ENCODE measurements around the gene HS3ST4. TPM values are rescaled to one million over a fixed set of nuclear protein-coding genes. Genes with fewer than 3 reads are reported as not detected.

HS3ST4 gene
- total RNA-seq, 1 donor from 2014 or later = 1.2 TPM

GRCh38 chr16:26005336-26005735 lies 313.6 kb downstream of the HS3ST4 start:
- H3K4me1 ChIP-seq (ENCODE audit: insufficient read depth, low read length) = no peaks in the 10 kb centered on the region
- no peak overlapping the region for H2AFZ ChIP-seq (ENCODE audit: low read depth, low read length)
- H3K4me1 Mint-ChIP-seq (ENCODE audit: low read depth, unreplicated experiment) = no peaks in the 10 kb centered on the region
- FAIRE-seq (no peak), DNase-seq (ENCODE audit: low read depth) (no peak)
- no peak overlapping the region for H3K27ac Mint-ChIP-seq (ENCODE audit: unreplicated experiment)
- H3K36me3 ChIP-seq (ENCODE audit: insufficient read depth, low read length) = no peaks in the 10 kb centered on the region
- H3K4me3 ChIP-seq (ENCODE audit: insufficient read depth, low read depth, low read length) = no peak overlapping the region
- H3K27me3 Mint-ChIP-seq (ENCODE audit: low read depth, unreplicated experiment) = no peaks in the 10 kb centered on the region
- no peaks in the 10 kb centered on the region for H3K27me3 ChIP-seq (ENCODE audit: insufficient read depth, low read length)
- no peaks in the 10 kb centered on the region for H3K79me2 ChIP-seq (ENCODE audit: insufficient read depth, low read length)
- H3K9me3 Mint-ChIP-seq (ENCODE audit: unreplicated experiment) = peaks cover 1% of the 10 kb centered on the region
- H3K4me3 Mint-ChIP-seq (ENCODE audit: unreplicated experiment) = no peak overlapping the region
- H3K27ac ChIP-seq (ENCODE audit: low read depth, low read length) = no peak overlapping the region
- no peak overlapping the region for H3K4me2 ChIP-seq (ENCODE audit: low read length)
- no peaks in the 10 kb centered on the region for H3K36me3 Mint-ChIP-seq (ENCODE audit: low read depth, unreplicated experiment)
- H4K20me1 ChIP-seq (ENCODE audit: insufficient read depth, low read length) = no peaks in the 10 kb centered on the region
- H3K9me3 ChIP-seq (ENCODE audit: insufficient read depth, low read depth, low read length) = peaks cover 15% of the 10 kb centered on the region
- no peak for TF ChIP-seq EZH2 (IDR thresholded peaks at IDR 0.05; ENCODE audit: insufficient read depth, low read length)
- TF ChIP-seq, protein P1, sequence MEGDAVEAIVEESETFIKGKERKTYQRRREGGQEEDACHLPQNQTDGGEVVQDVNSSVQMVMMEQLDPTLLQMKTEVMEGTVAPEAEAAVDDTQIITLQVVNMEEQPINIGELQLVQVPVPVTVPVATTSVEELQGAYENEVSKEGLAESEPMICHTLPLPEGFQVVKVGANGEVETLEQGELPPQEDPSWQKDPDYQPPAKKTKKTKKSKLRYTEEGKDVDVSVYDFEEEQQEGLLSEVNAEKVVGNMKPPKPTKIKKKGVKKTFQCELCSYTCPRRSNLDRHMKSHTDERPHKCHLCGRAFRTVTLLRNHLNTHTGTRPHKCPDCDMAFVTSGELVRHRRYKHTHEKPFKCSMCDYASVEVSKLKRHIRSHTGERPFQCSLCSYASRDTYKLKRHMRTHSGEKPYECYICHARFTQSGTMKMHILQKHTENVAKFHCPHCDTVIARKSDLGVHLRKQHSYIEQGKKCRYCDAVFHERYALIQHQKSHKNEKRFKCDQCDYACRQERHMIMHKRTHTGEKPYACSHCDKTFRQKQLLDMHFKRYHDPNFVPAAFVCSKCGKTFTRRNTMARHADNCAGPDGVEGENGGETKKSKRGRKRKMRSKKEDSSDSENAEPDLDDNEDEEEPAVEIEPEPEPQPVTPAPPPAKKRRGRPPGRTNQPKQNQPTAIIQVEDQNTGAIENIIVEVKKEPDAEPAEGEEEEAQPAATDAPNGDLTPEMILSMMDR (IDR thresholded peaks at IDR 0.05; ENCODE audit: insufficient read depth, low read depth, low read length) = no peak
- no peak overlapping the region for H3K9ac ChIP-seq (ENCODE audit: low read length)

DNA sequence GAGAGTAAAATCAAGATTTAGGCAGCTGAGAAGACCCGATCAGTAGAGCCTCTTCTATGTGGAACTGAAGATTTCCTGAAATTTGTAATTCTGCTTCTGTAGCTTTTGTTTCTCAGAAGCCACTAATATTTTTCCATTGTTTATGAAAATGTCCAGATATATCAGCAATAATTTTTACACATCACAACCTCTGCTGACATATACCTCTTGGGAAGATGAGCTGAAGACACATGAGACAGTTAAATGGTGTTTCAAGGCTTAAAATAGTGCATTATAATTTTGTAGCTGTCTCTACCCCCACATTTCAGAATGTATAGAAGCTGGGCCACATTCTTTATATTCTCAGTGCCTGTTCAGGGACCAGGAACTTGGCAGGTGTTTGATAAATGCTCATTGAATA lies 320.6 kb downstream of the HS3ST4 start:
- TF ChIP-seq EZH2 (IDR thresholded peaks at IDR 0.05; ENCODE audit: insufficient read depth, low read length) = no peak
- TF ChIP-seq, protein P1 (IDR thresholded peaks at IDR 0.05; ENCODE audit: insufficient read depth, low read depth, low read length) = no peak
- Histone ChIP-seq H3K27me3 (ENCODE audit: insufficient read depth, low read length) (no peaks in the 10 kb centered on the region), H3K9me3 (ENCODE audit: insufficient read depth, low read depth, low read length) (peaks cover 4% of the 10 kb centered on the region), H3K4me2 (ENCODE audit: low read length) (no peak overlapping the region), H3K79me2 (ENCODE audit: insufficient read depth, low read length) (no peaks in the 10 kb centered on the region), H3K9ac (ENCODE audit: low read length) (no peak overlapping the region), H2AFZ (ENCODE audit: low read depth, low read length) (no peak overlapping the region), H3K4me1 (ENCODE audit: insufficient read depth, low read length) (no peaks in the 10 kb centered on the region), H4K20me1 (ENCODE audit: insufficient read depth, low read length) (no peaks in the 10 kb centered on the region), H3K4me3 (ENCODE audit: insufficient read depth, low read depth, low read length) (no peak overlapping the region), H3K36me3 (ENCODE audit: insufficient read depth, low read length) (no peaks in the 10 kb centered on the region), H3K27ac (ENCODE audit: low read depth, low read length) (no peak overlapping the region)
- Mint-ChIP-seq H3K36me3 (ENCODE audit: low read depth, unreplicated experiment) (no peaks in the 10 kb centered on the region), H3K27ac (ENCODE audit: unreplicated experiment) (no peak overlapping the region), H3K27me3 (ENCODE audit: low read depth, unreplicated experiment) (no peaks in the 10 kb centered on the region), H3K4me3 (ENCODE audit: unreplicated experiment) (no peak overlapping the region), H3K4me1 (ENCODE audit: low read depth, unreplicated experiment) (no peaks in the 10 kb centered on the region), H3K9me3 (ENCODE audit: unreplicated experiment) (peaks cover 2% of the 10 kb centered on the region)
- FAIRE-seq (no peak), DNase-seq (ENCODE audit: low read depth) (no peak)

DNA sequence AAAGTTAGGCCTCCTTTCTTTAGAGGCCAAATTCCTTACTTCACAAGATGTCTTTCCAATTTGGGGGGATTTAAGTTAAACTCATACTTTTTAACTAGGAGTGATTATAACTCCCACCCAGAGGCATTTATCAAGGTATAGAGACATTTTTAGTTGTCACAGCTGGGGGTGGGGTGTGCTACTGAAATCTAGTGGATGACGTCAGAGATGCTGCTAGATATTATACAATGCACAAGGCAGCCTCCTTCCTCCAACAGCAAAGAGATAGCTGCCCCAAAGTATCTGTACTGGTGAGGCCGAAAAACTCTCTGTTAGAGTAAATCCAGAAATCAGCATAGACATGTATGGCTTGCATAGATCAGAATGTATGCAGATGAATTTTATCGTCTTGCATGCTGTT lies 324.0 kb downstream of the HS3ST4 start:
- DNase-seq (ENCODE audit: low read depth) = no peak
- H3K4me1 ChIP-seq (ENCODE audit: insufficient read depth, low read length) = no peaks in the 10 kb centered on the region
- no peaks in the 10 kb centered on the region for H3K27me3 ChIP-seq (ENCODE audit: insufficient read depth, low read length)
- H3K27ac Mint-ChIP-seq (ENCODE audit: unreplicated experiment) = no peak overlapping the region
- H3K4me2 ChIP-seq (ENCODE audit: low read length) = no peak overlapping the region
- no peaks in the 10 kb centered on the region for H4K20me1 ChIP-seq (ENCODE audit: insufficient read depth, low read length)
- no peak overlapping the region for H3K4me3 ChIP-seq (ENCODE audit: insufficient read depth, low read depth, low read length)
- no peak for FAIRE-seq
- no peak overlapping the region for H3K9ac ChIP-seq (ENCODE audit: low read length)
- H3K79me2 ChIP-seq (ENCODE audit: insufficient read depth, low read length) = no peaks in the 10 kb centered on the region
- H3K9me3 Mint-ChIP-seq (ENCODE audit: unreplicated experiment) = peaks cover 5% of the 10 kb centered on the region
- no peak for TF ChIP-seq EZH2 (IDR thresholded peaks at IDR 0.05; ENCODE audit: insufficient read depth, low read length)
- TF ChIP-seq, protein P1 (IDR thresholded peaks at IDR 0.05; ENCODE audit: insufficient read depth, low read depth, low read length) = no peak
- no peaks in the 10 kb centered on the region for H3K36me3 Mint-ChIP-seq (ENCODE audit: low read depth, unreplicated experiment)
- H3K4me3 Mint-ChIP-seq (ENCODE audit: unreplicated experiment) = no peak overlapping the region
- H3K27ac ChIP-seq (ENCODE audit: low read depth, low read length) = no peak overlapping the region
- H3K9me3 ChIP-seq (ENCODE audit: insufficient read depth, low read depth, low read length) = peaks cover 4% of the 10 kb centered on the region
- peaks cover 3% of the 10 kb centered on the region for H3K27me3 Mint-ChIP-seq (ENCODE audit: low read depth, unreplicated experiment)
- no peaks in the 10 kb centered on the region for H3K36me3 ChIP-seq (ENCODE audit: insufficient read depth, low read length)
- no peaks in the 10 kb centered on the region for H3K4me1 Mint-ChIP-seq (ENCODE audit: low read depth, unreplicated experiment)
- no peak overlapping the region for H2AFZ ChIP-seq (ENCODE audit: low read depth, low read length)

All from astrocyte (in vitro differentiated cells and primary cell).